HG03108 (cell line): ENCODE measurements around the gene CMPK2.
"Not testable (repeated sequence)": the region's sequence is repeated elsewhere in the genome, so short reads cannot be mapped to it uniquely, and the experiment has no call there.

Source experiments
- ATAC-seq: cut with Tn5 transposase; IDR thresholded peaks from one replicate; pipeline ENCODE4 v1.9.1; 2021; ENCODE audit warnings: moderate library complexity; ENCODE audit not compliant: unreplicated experiment

CMPK2 gene

DNA sequence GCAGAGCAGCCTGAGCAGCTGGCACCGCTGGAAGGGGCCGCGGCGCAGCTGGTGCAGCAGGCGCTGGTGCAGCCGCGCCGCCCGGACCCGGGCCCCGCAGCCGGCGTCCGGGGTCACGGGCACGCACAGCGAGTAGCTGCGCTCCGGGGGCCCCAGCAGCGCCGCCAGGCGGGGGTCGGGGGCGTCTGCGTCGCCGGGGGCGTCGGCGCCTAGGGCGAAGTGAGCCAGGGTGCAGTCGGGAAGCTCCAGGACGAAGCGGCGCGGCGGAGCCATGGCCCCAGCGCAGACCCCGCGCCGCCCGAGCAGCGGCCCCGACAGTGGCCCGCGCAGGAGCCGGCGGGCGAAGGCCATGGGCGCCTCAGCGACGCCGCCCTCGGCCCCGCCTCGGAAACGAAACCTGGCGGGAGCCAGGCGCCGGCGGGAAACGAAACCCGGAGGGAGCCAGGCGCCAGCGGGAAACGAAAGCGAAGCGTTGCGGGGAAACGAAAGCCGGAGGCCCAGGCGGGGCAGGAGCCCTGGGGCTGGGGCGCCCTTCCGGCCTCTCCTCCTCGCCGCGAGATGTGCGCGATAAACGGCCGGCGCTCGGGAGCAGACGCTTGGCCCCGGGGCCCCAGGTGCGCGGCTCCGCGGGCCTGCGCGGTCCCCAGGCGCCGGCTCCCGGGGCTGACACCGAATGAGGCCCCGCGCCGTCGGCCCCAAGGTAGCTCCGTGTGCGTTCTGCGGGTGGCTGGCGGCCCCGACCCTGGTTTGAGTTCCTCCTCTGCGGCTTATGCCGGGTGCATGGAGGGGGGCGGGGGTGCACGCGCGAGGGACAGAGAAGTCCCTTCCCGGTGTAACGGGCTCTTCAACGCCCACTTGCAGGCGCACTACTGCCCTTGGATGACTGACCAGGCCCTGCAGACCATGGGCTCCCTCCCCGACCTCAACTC is at the start of gene CMPK2:
Gene CMPK2, minus strand, starts transcription at position 562 of the 929 bp plus-strand sequence. Its CDS starts 211 bp downstream, at position 351.
- ATAC-seq: peak; percentile 66

DNA sequence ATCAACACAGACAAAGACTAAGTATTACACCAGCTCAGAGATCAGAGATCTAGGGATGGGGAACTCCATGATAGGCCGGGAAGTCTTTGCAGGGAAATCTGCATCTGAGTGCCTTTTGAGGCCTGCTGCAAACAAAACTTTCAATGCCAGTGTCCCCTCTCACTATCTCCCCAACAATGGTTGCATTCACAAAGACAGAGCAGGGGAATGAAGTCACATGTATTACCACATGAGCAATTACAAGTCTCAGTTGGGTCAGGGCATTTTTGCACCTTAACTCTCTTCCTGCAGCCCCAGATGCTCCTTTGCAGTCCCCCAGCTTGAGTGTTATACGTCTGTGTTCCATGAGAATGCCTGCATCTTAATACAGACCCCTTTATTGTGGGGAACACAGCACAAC is 49.7 kb upstream of the CMPK2 start:
- no peak for ATAC-seq

DNA sequence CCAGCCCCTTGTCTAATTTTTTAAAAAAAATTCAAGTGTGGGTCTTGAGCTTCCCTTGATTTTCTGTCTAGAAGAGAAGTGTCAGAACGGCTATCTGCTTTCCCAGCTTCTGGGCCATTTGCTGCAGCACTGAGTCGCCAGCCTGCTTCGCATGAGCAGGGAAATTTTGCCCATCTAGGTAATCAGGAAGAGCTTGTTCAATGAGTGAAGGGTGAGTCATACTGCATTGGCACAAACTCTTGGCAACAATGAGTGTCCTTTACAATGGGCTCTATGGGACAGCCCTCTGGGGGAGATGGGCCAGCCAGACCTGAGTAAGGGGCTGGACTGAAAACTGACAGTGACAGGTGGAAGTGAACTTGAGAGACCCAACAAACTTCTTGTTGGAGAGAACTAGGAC is 49.1 kb upstream of the CMPK2 start:
- no peak for ATAC-seq

- ATAC-seq: no peak
These were observed 47.9 kb upstream of the CMPK2 start for GRCh38 chr2:6913415-6914157.

DNA sequence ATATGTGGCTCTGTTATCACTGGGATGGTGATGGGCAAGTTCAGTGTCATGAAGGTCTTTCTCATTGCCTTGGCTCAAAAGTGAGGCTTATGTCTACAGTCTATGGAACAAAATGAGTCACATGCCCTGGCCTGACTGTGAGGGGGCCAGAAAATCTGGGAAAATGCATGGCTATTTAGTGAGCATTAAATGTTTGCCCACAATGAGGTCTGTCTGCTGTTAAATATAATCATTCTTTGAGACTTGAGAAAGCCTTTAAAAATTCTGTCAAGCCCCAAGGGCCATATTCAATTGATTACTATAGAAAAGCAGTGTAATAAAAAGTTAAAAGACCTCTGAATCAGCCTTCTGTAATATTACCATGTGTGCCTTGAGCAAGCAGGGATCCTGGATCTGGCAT is 46.0 kb upstream of the CMPK2 start:
- no peak for ATAC-seq

DNA sequence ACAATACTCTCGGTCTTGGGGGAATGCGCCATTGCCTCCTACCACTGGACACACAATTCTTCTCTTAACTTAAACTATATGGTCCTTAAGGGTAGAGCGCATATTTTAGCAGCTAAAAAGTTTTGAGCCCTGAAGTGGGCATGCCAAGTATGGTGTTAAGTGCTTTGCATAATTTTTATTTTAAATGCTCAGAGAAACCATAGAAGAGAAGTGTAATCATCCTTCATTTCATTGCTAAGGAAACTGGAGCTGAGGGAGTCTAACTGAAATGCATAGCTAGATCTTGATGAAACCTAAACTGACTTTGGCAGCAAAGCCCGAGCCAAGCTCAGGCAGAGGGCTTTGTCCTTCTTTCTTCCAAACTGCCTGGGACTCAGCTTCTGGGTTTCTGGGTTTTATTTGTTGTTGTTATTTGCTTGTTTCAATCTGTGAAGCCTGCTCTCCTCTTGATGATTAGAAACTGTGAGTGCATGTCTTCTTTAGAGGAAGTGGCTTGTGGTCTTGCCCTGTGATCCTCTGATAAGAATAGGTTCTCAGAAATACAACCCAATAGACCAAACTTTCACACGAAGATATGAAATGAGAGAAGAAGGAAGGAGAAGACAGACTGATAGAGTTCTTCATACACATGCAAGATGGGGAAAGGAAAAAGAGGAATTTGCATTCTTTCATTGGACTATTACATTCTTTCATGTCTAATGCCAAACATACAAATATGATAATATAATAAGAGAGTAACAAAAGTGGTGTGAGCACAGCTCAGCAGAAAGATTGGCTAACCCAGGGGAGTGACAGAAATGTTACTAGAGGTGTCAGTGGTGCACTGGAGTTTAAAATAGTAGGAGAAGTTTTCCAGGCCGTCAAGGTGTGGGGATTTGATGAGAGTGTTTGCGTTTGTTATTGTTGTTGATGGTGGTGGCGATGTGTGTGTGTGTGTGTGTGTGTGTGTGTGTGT is 44.0 kb upstream of the CMPK2 start:
- ATAC-seq: peak; percentile 98

DNA sequence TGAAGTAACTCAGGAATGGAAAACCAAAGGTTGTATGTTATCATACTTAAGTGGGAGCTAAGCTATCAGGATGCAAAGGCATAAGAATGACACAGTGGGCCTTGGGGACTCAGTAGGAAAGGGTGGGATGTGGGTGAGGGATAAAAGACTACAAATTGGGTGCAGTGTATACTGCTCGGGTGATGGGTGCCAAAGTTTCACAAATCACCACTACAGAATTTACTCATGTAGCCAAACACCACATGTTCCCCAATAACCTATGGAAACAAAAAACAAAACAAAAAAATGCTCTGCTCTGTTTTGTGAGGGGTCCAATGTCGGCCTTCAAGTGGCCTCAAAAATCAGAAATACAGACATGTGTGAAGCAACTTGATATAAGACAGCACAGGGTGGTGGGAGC is 42.6 kb upstream of the CMPK2 start:
- no peak for ATAC-seq

DNA sequence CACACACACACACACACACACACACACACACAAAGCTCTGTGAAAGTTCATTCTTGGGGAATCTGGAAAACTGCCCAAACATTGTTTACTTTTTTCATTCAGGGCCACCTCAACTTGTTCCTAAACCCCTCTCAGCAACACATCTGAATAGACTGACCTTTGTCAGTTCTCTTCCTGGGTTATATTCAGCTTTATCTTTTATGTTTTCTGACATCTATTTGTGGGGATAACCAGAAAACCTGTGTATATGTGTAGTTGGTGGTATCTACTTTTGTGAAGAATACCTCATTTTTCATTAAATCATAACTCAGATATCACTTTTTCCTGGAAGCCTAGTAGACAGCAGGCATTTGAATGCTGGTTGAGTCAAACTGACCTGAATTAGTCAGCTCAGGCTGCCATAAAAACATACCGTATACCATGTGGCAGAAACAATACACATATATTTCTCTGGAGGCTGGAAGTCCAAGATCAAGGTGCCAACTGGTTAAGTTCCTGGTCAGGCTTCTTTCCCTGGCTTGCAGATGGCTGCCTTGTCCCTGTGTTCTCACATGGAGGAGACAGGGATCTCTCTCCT is 40.5 kb upstream of the CMPK2 start:
- ATAC-seq: no peak

- no peak for ATAC-seq
These were observed 40.0 kb upstream of the CMPK2 start for GRCh38 chr2:6905668-6906067.

- ATAC-seq: not testable (repeated sequence)
These were observed 36.9 kb upstream of the CMPK2 start for GRCh38 chr2:6902581-6902980.

DNA sequence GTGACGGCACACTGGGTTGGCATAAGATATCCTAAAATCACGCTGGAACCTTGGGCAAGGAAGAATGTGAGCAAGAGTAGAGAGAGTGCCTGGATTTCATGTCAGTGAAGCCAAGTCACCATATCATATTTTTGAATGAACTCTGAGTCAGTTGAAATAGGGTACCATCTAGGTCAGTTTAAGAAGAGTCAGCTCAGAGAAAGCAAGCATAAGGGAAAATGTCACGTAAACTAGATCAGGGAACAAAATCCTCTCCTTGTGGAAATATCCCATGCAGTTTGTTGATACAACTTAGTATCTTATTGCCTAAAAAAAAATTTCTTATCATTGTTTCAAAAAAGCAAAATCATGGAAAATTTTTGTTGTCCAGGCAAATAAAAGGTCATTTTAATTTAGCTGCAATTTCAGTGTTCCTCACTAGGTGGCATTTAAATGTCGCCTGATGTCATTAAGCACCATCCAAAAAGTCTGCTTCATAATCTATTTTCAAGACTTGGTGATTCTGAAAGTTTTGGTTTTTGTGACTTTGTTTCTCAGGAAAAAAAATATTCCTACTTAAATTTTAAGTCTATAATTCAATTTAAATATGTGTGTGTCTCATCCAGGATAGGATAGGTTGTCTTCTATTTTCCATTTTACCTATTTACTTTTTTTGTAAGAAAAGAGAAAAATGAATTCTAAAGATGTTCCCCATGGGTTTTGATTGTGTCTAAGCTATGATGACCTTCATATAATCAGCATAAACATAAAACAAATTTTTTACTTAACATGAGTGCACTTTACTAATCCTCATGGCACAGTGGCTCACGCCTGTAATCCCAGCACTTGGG is 31.4 kb upstream of the CMPK2 start:
- no peak for ATAC-seq

- no peak for ATAC-seq
These were observed 28.3 kb upstream of the CMPK2 start for GRCh38 chr2:6893876-6894482.

GRCh38 chr2:6888724-6889123 is 23.0 kb upstream of the CMPK2 start:
- no peak for ATAC-seq

GRCh38 chr2:6887751-6888192 is 22.1 kb upstream of the CMPK2 start:
- ATAC-seq: no peak

GRCh38 chr2:6885968-6886367 is 20.3 kb upstream of the CMPK2 start:
- ATAC-seq: no peak

DNA sequence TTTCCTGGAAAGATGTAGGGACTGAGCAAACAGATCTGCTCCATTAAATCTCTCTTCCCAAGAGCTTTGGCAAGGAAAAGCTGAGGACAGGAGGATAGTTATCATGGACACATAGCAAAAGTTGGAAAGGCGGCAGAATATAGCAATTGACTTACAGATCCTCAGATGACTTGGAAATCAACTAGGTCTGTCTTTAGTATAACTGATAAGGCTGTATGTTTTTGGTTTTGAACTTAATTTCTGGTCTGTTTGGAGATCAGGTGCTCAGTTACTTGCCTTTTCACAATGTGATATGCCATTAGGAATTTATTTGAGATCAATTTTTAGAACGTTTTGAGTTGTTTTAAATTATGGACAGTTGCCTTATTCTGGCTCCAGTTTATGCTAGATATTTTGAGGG is 19.8 kb upstream of the CMPK2 start:
- no peak for ATAC-seq

GRCh38 chr2:6883448-6884122 is 17.9 kb upstream of the CMPK2 start:
- no peak for ATAC-seq

- ATAC-seq: no peak
These were observed 15.8 kb upstream of the CMPK2 start for GRCh38 chr2:6881516-6881915.

DNA sequence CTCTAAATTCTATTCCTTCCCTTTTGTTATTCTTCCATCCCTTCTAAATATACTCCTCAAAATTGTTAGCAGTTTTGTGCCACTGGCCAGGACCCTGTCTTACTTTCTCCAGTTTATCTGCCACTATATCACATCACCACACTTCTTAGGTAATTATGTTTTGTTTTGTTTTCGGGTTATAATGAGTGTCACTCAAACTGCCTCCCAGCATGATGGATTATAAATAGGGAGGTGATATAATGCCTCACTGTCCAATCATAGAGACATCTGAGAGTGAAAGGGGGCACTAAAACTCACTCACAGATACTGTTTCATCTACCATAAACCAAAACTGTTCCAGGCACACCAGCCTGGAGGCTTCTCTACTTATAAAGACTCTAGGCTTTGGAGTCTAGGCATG is 15.3 kb upstream of the CMPK2 start:
- no peak for ATAC-seq
